Measurements from ENCODE around the gene KIF1A. TPM values are rescaled to one million over a fixed set of nuclear protein-coding genes. Genes with fewer than 3 reads are reported as not detected.

Gene KIF1A
- total and polyA plus RNA-seq, 2 of the 8 experiments (the other 6 are each of a cell fraction or from before 2014, with no cell fraction given) = 61.3 to 281 TPM

- TF ChIP-seq CHD7 (IDR thresholded peaks at IDR 0.05; ENCODE audit: insufficient replicate concordance, low read length) = no peak
- no peak for TF ChIP-seq SP1 (IDR thresholded peaks at IDR 0.05; ENCODE audit: low read depth, low read length)
These were observed 15.5 kb upstream of the KIF1A start (continued) for GRCh38 chr2:240835528-240835927.
